GM23338 (cell line): Measurements from ENCODE around the gene EMC1. TPM values are rescaled to one million over a fixed set of nuclear protein-coding genes. Genes with fewer than 3 reads are reported as not detected.
"Not testable (repeated sequence)": the region's sequence is repeated elsewhere in the genome, so short reads cannot be mapped to it uniquely, and the experiment has no call there.

Experiments used
- ATAC-seq: fragments of 200-7000 bp; cut with Tn5 transposase; 3 replicates; pipeline ENCODE4 v1.9.1; 2020
- DNase-seq: peaks from one replicate; pipeline ENCODE4 v3.0.0-alpha.2; 2015; ENCODE audit warnings: low spot score
- H2AFZ ChIP-seq: fragments of 200-600 bp; sonication (generic); 2 replicates; pipeline ENCODE4 v1.8.0; 2016; ENCODE audit warnings: antibody characterized with exemption, mild to moderate bottlenecking, moderate library complexity
- H3F3A ChIP-seq: fragments of 200-600 bp; sonication (generic); replicated peaks from 2 replicates; pipeline ENCODE4 v1.8.0; 2017; ENCODE audit warnings: antibody characterized with exemption, mixed run types, low read depth
- H3K27ac ChIP-seq: fragments of 200-600 bp; sonication (generic); 2 replicates; pipeline ENCODE4 v1.6.1; 2016; ENCODE audit warnings: low read depth
- H3K27me3 ChIP-seq: fragments of 200-600 bp; sonication (generic); 2 replicates; pipeline ENCODE4 v1.8.0; 2016; ENCODE audit warnings: mild to moderate bottlenecking, mixed run types, moderate library complexity; ENCODE audit not compliant: insufficient read depth
- H3K36me3 ChIP-seq: fragments of 200-600 bp; sonication (generic); 2 replicates; pipeline ENCODE4 v1.8.0; 2016; ENCODE audit warnings: mild to moderate bottlenecking; ENCODE audit not compliant: insufficient read depth
- H3K4me1 ChIP-seq: fragments of 200-600 bp; sonication (generic); 2 replicates; pipeline ENCODE4 v1.8.0; 2016; ENCODE audit warnings: mild to moderate bottlenecking, moderate library complexity; ENCODE audit not compliant: insufficient read depth
- H3K4me2 ChIP-seq: fragments of 200-600 bp; sonication (generic); 2 replicates; pipeline ENCODE4 v1.7.1; 2017; ENCODE audit warnings: mixed run types
- H3K4me3 ChIP-seq: fragments of 200-600 bp; sonication (generic); 2 replicates; pipeline ENCODE4 v1.6.1; 2016; ENCODE audit warnings: mixed run types
- H3K79me2 ChIP-seq: fragments of 200-600 bp; sonication (generic); replicated peaks from 2 replicates; pipeline ENCODE4 v1.8.0; 2017; ENCODE audit warnings: mild to moderate bottlenecking; ENCODE audit not compliant: insufficient read depth
- H3K9me2 ChIP-seq: fragments of 200-600 bp; sonication (generic); 2 replicates; pipeline ENCODE4 v1.8.0; 2017; ENCODE audit not compliant: insufficient read depth
- H4K20me1 ChIP-seq: fragments of 200-600 bp; sonication (generic); replicated peaks from 2 replicates; pipeline ENCODE4 v1.8.0; 2017; ENCODE audit warnings: mild to moderate bottlenecking; ENCODE audit not compliant: insufficient read depth
- H3K27ac Mint-ChIP-seq: 2 replicates; pipeline ENCODE4 v1.8.0; 2020; ENCODE audit warnings: inconsistent platforms, mild to moderate bottlenecking, moderate library complexity, mixed read lengths
- H3K27me3 Mint-ChIP-seq: 3 replicates; pipeline ENCODE4 v1.8.0; 2022; ENCODE audit warnings: low read depth, mild to moderate bottlenecking, moderate library complexity, mixed read lengths, inconsistent platforms; ENCODE audit not compliant: insufficient read depth, poor library complexity
- H3K36me3 Mint-ChIP-seq: 3 replicates; pipeline ENCODE4 v1.8.0; 2021; ENCODE audit warnings: low read depth, mild to moderate bottlenecking, inconsistent platforms, moderate library complexity, mixed read lengths
- H3K4me1 Mint-ChIP-seq: 3 replicates; pipeline ENCODE4 v1.8.0; 2020; ENCODE audit warnings: mild to moderate bottlenecking, inconsistent platforms, mixed read lengths
- H3K4me3 Mint-ChIP-seq: 3 replicates; pipeline ENCODE4 v1.8.0; 2021; ENCODE audit warnings: moderate library complexity, mild to moderate bottlenecking, inconsistent platforms, mixed read lengths
- H3K9me3 Mint-ChIP-seq: 3 replicates; pipeline ENCODE4 v1.8.0; 2020; ENCODE audit warnings: moderate library complexity, mild to moderate bottlenecking, inconsistent platforms, mixed read lengths
- CREB1 ChIP-seq: fragments of 250-450 bp; sonication (Bioruptor Pico); IDR thresholded peaks from 2 replicates; pipeline ENCODE4 v1.5.0; 2020; ENCODE audit warnings: low read depth, mild to moderate bottlenecking, moderate library complexity
- EZH2 ChIP-seq: fragments of 200-600 bp; sonication (generic); IDR thresholded peaks from one replicate; pipeline ENCODE4 v1.8.0; 2017; ENCODE audit warnings: antibody characterized with exemption, mild to moderate bottlenecking, low read depth; ENCODE audit not compliant: unreplicated experiment
- EZH2phosphoT487 ChIP-seq: fragments of 200-600 bp; sonication (generic); IDR thresholded peaks from one replicate; pipeline ENCODE4 v1.8.1; 2018; ENCODE audit warnings: antibody characterized with exemption; ENCODE audit not compliant: unreplicated experiment
- JUNB ChIP-seq: IDR thresholded peaks from one replicate; pipeline ENCODE4 v1.6.1; 2016; ENCODE audit warnings: antibody characterized with exemption; ENCODE audit not compliant: unreplicated experiment
- POLR2AphosphoS5 ChIP-seq: IDR thresholded peaks from 2 replicates; pipeline ENCODE4 v1.6.1; 2016; ENCODE audit warnings: antibody characterized with exemption, low read depth
- STAT1 ChIP-seq: IDR thresholded peaks from one replicate; pipeline ENCODE4 v1.6.1; 2016; ENCODE audit warnings: antibody characterized with exemption; ENCODE audit not compliant: unreplicated experiment
- polyA plus RNA-seq: library from polyadenylated mRNA; unstranded; fragments of >200 nt; fragmentation: Nextera tagmentation; extraction: Ambion mirVana; gene quantifications from 2 replicates; pipeline ENCODE4 v1.2.1, GENCODE V29; 2016
- total RNA-seq: library from RNA; depleted of rRNA; stranded (reverse); fragments of >200 nt; shearing (Covaris generic); gene quantifications from 2 replicates; pipeline ENCODE4 v1.2.3, GENCODE V29; 2014
- TF ChIP-seq, protein P1 (sequence below): IDR thresholded peaks from 2 replicates; pipeline ENCODE4 v1.6.1; 2016; ENCODE audit warnings: antibody characterized with exemption
- TF ChIP-seq, protein P2 (sequence below): IDR thresholded peaks from one replicate; pipeline ENCODE4 v1.6.1; 2018; ENCODE audit warnings: antibody characterized with exemption; ENCODE audit not compliant: unreplicated experiment
- TF ChIP-seq, protein P3 (sequence below): fragments of 250-450 bp; sonication (Bioruptor Pico); IDR thresholded peaks from 2 replicates; pipeline ENCODE4 v1.5.0; 2020; ENCODE audit warnings: mild to moderate bottlenecking, moderate library complexity

Gene EMC1
- total and polyA plus RNA-seq, 2 experiments from 2014 or later: 17.6 to 53.0 TPM

DNA sequence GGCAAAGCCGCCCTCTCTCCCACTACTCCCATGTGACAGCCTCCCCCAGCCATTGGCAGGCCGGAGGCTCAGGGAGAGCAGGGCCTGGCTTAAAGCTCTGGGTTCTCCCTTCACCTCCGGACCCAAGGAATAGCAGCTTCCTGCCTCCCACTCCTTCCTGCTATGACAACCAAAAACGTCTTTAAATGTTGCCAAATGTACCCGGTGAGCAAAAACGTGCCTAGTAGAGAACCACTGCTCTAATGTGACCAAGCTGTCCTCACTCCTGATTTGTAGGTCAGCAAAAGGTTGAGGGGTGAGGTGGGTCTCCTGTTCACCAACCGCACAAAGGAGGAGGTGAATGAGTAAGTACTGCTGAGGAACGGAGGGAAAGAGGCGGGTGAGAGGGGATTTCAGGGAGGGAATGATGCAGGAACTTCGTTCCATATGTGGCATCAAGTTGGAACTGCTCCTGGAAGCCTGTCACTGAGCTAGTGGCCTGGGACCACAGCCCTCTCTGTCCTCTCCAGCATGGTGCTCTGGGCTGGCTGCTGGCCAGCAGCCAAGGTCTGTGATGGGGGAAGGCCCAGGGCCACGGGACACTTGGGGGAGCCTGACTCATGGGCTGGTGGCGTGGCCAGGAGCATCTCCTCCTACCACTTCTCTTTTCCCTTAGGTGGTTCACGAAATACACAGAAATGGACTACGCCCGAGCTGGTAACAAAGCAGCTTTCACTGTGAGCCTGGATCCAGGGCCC lies 6.0 kb upstream of the EMC1 start:
- Histone ChIP-seq H3K27me3 (no peaks in the 10 kb centered on the region), H3K27ac (no peak overlapping the region), H3K9me2 (no peaks in the 10 kb centered on the region), H3K4me2 (no peak overlapping the region), H3K4me3 (no peak overlapping the region), H2AFZ (no peak overlapping the region), H3K79me2 (peaks cover 41% of the 10 kb centered on the region), H3K4me1 (peaks cover 7% of the 10 kb centered on the region; the same call in 1 of the 2 replicates), H4K20me1 (peaks cover 26% of the 10 kb centered on the region), H3K36me3 (peaks cover 33% of the 10 kb centered on the region), H3F3A (0 out of 2 replicates have a peak, but pooled peaks cover 10% of the 10 kb centered on the region)
- H3K27ac Mint-ChIP-seq: no peak overlapping the region
- no peak for ATAC-seq
- no peak overlapping the region for H3K4me3 Mint-ChIP-seq
- H3K4me1 Mint-ChIP-seq: peaks cover 12% of the 10 kb centered on the region
- no peak for DNase-seq
- no peaks in the 10 kb centered on the region for H3K9me3 Mint-ChIP-seq
- peaks cover 69% of the 10 kb centered on the region for H3K36me3 Mint-ChIP-seq
- H3K27me3 Mint-ChIP-seq: peaks cover 22% of the 10 kb centered on the region
- TF ChIP-seq EZH2phosphoT487 (no peak), POLR2AphosphoS5 (no peak), EZH2 (no peak), CREB1 (CRISPR knock-in tag) (no peak), STAT1 (no peak), JUNB (no peak)
- TF ChIP-seq, protein P1, sequence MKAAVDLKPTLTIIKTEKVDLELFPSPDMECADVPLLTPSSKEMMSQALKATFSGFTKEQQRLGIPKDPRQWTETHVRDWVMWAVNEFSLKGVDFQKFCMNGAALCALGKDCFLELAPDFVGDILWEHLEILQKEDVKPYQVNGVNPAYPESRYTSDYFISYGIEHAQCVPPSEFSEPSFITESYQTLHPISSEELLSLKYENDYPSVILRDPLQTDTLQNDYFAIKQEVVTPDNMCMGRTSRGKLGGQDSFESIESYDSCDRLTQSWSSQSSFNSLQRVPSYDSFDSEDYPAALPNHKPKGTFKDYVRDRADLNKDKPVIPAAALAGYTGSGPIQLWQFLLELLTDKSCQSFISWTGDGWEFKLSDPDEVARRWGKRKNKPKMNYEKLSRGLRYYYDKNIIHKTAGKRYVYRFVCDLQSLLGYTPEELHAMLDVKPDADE: no peak
- TF ChIP-seq, protein P2, sequence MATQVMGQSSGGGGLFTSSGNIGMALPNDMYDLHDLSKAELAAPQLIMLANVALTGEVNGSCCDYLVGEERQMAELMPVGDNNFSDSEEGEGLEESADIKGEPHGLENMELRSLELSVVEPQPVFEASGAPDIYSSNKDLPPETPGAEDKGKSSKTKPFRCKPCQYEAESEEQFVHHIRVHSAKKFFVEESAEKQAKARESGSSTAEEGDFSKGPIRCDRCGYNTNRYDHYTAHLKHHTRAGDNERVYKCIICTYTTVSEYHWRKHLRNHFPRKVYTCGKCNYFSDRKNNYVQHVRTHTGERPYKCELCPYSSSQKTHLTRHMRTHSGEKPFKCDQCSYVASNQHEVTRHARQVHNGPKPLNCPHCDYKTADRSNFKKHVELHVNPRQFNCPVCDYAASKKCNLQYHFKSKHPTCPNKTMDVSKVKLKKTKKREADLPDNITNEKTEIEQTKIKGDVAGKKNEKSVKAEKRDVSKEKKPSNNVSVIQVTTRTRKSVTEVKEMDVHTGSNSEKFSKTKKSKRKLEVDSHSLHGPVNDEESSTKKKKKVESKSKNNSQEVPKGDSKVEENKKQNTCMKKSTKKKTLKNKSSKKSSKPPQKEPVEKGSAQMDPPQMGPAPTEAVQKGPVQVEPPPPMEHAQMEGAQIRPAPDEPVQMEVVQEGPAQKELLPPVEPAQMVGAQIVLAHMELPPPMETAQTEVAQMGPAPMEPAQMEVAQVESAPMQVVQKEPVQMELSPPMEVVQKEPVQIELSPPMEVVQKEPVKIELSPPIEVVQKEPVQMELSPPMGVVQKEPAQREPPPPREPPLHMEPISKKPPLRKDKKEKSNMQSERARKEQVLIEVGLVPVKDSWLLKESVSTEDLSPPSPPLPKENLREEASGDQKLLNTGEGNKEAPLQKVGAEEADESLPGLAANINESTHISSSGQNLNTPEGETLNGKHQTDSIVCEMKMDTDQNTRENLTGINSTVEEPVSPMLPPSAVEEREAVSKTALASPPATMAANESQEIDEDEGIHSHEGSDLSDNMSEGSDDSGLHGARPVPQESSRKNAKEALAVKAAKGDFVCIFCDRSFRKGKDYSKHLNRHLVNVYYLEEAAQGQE: no peak
- TF ChIP-seq, protein P3, sequence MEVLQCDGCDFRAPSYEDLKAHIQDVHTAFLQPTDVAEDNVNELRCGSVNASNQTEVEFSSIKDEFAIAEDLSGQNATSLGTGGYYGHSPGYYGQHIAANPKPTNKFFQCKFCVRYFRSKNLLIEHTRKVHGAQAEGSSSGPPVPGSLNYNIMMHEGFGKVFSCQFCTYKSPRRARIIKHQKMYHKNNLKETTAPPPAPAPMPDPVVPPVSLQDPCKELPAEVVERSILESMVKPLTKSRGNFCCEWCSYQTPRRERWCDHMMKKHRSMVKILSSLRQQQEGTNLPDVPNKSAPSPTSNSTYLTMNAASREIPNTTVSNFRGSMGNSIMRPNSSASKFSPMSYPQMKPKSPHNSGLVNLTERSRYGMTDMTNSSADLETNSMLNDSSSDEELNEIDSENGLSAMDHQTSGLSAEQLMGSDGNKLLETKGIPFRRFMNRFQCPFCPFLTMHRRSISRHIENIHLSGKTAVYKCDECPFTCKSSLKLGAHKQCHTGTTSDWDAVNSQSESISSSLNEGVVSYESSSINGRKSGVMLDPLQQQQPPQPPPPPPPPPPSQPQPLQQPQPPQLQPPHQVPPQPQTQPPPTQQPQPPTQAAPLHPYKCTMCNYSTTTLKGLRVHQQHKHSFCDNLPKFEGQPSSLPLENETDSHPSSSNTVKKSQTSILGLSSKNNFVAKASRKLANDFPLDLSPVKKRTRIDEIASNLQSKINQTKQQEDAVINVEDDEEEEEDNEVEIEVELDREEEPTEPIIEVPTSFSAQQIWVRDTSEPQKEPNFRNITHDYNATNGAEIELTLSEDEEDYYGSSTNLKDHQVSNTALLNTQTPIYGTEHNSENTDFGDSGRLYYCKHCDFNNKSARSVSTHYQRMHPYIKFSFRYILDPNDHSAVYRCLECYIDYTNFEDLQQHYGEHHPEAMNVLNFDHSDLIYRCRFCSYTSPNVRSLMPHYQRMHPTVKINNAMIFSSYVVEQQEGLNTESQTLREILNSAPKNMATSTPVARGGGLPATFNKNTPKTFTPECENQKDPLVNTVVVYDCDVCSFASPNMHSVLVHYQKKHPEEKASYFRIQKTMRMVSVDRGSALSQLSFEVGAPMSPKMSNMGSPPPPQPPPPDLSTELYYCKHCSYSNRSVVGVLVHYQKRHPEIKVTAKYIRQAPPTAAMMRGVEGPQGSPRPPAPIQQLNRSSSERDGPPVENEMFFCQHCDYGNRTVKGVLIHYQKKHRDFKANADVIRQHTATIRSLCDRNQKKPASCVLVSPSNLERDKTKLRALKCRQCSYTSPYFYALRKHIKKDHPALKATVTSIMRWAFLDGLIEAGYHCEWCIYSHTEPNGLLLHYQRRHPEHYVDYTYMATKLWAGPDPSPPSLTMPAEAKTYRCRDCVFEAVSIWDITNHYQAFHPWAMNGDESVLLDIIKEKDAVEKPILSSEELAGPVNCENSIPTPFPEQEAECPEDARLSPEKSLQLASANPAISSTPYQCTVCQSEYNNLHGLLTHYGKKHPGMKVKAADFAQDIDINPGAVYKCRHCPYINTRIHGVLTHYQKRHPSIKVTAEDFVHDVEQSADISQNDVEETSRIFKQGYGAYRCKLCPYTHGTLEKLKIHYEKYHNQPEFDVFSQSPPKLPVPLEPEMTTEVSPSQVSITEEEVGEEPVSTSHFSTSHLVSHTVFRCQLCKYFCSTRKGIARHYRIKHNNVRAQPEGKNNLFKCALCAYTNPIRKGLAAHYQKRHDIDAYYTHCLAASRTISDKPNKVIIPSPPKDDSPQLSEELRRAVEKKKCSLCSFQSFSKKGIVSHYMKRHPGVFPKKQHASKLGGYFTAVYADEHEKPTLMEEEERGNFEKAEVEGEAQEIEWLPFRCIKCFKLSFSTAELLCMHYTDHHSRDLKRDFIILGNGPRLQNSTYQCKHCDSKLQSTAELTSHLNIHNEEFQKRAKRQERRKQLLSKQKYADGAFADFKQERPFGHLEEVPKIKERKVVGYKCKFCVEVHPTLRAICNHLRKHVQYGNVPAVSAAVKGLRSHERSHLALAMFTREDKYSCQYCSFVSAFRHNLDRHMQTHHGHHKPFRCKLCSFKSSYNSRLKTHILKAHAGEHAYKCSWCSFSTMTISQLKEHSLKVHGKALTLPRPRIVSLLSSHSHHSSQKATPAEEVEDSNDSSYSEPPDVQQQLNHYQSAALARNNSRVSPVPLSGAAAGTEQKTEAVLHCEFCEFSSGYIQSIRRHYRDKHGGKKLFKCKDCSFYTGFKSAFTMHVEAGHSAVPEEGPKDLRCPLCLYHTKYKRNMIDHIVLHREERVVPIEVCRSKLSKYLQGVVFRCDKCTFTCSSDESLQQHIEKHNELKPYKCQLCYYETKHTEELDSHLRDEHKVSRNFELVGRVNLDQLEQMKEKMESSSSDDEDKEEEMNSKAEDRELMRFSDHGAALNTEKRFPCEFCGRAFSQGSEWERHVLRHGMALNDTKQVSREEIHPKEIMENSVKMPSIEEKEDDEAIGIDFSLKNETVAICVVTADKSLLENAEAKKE (CRISPR knock-in tag): no peak

DNA sequence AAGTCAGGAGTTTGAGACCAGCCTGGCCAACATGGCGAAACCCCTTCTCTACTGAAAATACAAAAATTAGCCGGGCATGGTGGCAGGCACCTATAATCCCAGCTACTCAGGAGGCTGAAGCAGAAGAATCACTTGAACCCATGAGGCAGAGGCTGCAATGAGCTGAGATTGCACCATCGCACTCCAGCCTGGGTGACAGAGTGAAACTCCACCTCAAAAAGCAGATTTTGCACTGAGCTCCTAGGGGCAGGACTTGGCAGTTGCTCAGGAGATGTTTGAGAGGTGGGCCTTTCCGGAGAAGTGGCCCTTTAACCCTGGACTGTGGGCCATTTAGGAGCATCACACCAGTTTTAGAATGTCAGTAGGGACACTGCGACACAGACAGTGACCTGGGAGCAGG lies 5.0 kb upstream of the EMC1 start:
- DNase-seq, ATAC-seq, H3K4me2 ChIP-seq, H3K9me2 ChIP-seq, H3K9me3 Mint-ChIP-seq, H3K27ac ChIP-seq, H3K4me3 Mint-ChIP-seq, H3K4me1 ChIP-seq, H3K27me3 ChIP-seq, H3F3A ChIP-seq, H3K4me3 ChIP-seq, H3K27ac Mint-ChIP-seq, H2AFZ ChIP-seq: not testable (repeated sequence)
- Mint-ChIP-seq H3K4me1 (peaks cover 12% of the 10 kb centered on the region), H3K36me3 (peaks cover 72% of the 10 kb centered on the region), H3K27me3 (peaks cover 22% of the 10 kb centered on the region)
- Histone ChIP-seq H4K20me1 (peaks cover 26% of the 10 kb centered on the region), H3K79me2 (peaks cover 49% of the 10 kb centered on the region), H3K36me3 (peaks cover 33% of the 10 kb centered on the region)
